NCI-H1436 treated with DMSO at 0.1 percent for 48 hours (cell line): Measurements from ENCODE around the gene EMX1.

ENCODE experiments used
- DNase-seq: peaks from one replicate; lab custom pipeline; 2025; lab: John Stamatoyannopoulos, UW

EMX1 gene

GRCh38 chr2:72980535-72981217 is 63.4 kb downstream of the EMX1 start:
- DNase-seq, result no peak

DNA sequence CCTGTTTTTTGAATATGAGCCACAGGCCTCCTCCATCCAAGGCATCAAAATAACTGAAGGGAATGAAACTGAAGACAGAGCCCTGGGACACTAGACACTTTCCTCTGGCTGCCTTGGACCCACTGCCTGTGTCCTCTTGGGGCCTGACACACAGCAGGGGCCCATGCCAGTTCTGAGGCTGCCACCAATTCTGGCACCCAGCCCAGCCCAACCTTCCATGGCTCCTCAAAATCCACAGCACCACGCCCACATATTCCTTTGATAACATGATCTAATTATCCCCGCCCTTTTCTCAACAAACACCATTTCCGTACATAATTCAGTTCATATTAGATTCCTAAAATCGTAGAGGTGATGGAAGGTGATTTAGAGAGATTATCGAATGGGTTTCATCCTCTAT is 64.2 kb downstream of the EMX1 start:
- no peak for DNase-seq

DNA sequence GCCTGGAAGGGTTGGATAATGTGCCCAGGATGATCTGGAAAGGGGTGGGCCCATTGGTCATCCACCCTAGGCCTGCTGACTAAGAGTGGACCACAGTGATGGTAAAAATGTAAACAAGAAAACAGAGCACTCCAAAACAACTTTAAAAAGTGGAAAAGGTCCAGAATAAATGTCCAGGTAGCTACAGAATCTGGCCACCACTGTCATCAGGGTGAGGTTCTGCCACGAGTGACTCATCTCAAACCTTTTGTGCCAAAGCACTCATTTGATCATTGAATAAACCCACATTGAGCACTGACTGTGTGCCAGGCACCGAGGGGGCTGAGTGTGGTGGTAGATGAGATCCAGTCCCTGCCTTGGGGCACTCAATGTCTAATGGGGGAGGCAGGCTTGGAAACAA is 64.9 kb downstream of the EMX1 start:
- DNase-seq, result no peak

DNA sequence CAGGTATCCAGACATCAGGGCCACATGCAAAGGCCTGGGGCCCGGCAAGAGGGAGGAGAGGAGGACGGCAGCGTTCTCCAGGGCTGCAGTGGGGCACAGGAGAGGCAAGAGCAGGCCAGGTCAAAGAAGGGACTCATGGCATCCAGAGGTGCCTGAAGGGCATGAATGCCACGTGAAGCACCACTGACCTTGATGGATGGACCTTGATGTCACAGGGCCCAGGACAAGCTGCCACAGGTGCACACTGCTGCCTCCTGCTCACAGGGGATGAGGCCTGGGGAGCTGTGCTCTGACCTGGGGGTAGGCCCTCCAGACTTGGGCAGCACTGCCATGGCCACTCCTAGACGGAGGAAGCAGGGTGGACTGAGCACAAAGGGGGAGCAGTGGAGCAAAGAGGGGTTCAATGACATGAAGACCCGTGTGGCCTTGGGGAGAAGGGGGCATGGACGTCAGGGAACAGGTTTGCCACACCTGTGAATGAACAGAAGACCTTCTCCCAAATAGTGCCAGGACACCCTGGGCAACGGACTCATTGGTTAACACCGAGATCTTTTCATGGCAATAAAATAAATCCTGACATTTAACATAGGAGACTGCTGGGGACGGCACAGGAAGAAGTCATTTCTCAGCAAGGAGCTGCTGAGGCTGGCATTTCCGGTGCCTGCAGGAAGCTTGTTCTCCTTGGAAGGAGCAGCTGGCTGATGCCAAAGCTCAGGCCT is 65.6 kb downstream of the EMX1 start:
- no peak for DNase-seq

DNA sequence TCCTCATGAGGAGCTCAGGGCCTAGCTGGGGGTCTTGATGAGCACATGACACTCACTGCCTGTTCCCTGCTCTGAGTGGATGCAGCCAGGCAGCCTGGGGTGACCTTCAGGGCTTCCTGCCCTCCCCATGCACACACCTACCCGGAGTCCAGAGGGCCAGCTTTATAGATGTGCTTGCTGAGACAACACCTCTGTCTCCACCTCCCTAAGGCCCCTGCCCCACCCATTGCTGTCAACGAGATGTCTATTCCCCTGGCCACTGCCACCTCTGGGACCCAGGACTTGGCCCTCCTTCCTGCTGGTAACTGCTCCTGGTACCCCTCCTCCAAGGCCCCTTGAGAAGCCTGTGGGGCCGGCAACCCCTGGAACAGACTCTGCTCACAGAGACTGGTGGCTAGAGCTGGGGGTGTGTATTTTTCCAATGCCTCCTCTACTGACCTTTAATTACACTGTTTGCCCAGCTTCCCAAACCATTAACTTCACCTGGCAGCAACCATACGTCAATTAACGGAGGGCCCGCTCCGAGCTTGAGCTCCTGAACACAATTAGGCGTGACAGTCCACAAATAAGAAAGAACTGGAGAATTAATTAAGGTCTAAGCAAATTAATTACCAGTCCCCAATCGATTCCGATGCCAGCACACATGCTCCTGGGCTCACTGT is 66.3 kb downstream of the EMX1 start:
- no peak for DNase-seq

DNA sequence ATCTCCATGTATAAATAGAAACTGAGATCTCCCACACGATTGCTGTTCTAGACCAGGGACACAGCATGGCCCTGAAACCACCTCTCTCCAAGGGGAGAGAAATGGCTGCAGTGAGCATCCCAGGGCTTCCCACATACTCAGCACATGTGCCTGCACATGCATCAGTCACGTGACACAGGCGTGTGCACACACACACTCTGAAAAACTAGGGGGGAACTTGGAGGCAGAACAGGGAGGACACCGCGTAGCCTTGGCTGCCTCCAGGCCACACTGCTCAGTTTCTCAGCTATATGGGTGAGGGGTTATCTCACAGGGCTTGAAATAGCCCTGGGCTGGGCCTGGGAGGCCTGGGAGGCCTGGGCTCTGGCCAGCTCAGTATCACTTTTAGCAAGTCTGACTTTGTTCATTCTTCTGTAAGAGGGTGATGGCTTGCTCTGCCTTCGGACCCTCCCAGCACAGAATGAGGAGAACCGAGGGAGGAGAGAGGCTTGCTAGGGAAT is 66.9 kb downstream of the EMX1 start:
- no peak for DNase-seq
